Common myeloid progenitor, CD34-positive (primary cell): ENCODE measurements around the gene PLPPR3.
"Not testable (repeated sequence)": the region's sequence is repeated elsewhere in the genome, so short reads cannot be mapped to it uniquely, and the experiment has no call there.

Experiments
- CTCF ChIA-PET: fragments of 350-600 bp; sonication (Branson Sonifier 250); formaldehyde crosslinking; loops from one replicate; lab custom pipeline; 2021; ENCODE audit warnings: antibody characterized with exemption; lab: Charles Lee
- POLR2A ChIA-PET: fragments of 350-600 bp; sonication (Branson Sonifier 250); formaldehyde crosslinking; loops from one replicate; lab custom pipeline; 2021; ENCODE audit warnings: antibody characterized with exemption; lab: Charles Lee
- DNase-seq, 3 donors: peaks; one replicate each; pipeline versions ENCODE4 v3.0.0 to v3.0.0-alpha.2; 2013
- H3K27ac ChIP-seq, 2 experiments: 1 replicate in 1 of 2; 2 replicates in 1 of 2; pipeline ENCODE4 v1.7.0; 2013; ENCODE audit warnings: inconsistent platforms in 2 of 2, low read length in 2 of 2, mild to moderate bottlenecking in 2 of 2, low read depth in 1 of 2, moderate library complexity in 1 of 2; ENCODE audit not compliant: severe bottlenecking in 2 of 2, insufficient read depth in 1 of 2, poor library complexity in 1 of 2
- H3K27me3 ChIP-seq, 5 experiments: replicated peaks in 2 of 5; 1 replicate in 3 of 5; 2 replicates in 2 of 5; pipeline versions ENCODE4 v1.6.1 to v1.7.0; 2013; ENCODE audit warnings: low read length in 4 of 5, mild to moderate bottlenecking in 2 of 5, moderate library complexity in 2 of 5, inconsistent platforms in 1 of 5; ENCODE audit not compliant: insufficient read depth in 5 of 5, control insufficient read depth in 4 of 5
- H3K36me3 ChIP-seq, 4 experiments: 1 replicate in 2 of 4; 2 replicates in 2 of 4; pipeline versions ENCODE4 v1.6.1 to v1.7.0; 2013; ENCODE audit warnings: low read length in 3 of 4, control low read depth in 1 of 4, mild to moderate bottlenecking in 1 of 4; ENCODE audit not compliant: control insufficient read depth in 4 of 4, insufficient read depth in 4 of 4
- H3K4me1 ChIP-seq, 4 experiments: 1 replicate in 3 of 4; 2 replicates in 1 of 4; pipeline versions ENCODE4 v1.6.1 to v1.7.1; 2013; ENCODE audit warnings: low read length in 3 of 4, mild to moderate bottlenecking in 3 of 4, control low read depth in 1 of 4, inconsistent platforms in 1 of 4, moderate library complexity in 1 of 4; ENCODE audit not compliant: control insufficient read depth in 4 of 4, insufficient read depth in 4 of 4; ENCODE audit errors: control extremely low read depth in 1 of 4
- H3K4me3 ChIP-seq, 7 experiments: 1 replicate in 4 of 7; 2 replicates in 3 of 7; pipeline versions ENCODE4 v1.5.1 to v1.7.0; 2013; ENCODE audit warnings: mild to moderate bottlenecking in 7 of 7, low read length in 6 of 7, moderate library complexity in 6 of 7, inconsistent platforms in 2 of 7, low read depth in 2 of 7, control low read depth in 1 of 7; ENCODE audit not compliant: insufficient read depth in 4 of 7, control insufficient read depth in 1 of 7; ENCODE audit errors: extremely low read depth in 1 of 7
- H3K9me3 ChIP-seq, 5 experiments: 1 replicate in 4 of 5; 2 replicates in 1 of 5; pipeline versions ENCODE4 v1.6.1 to v1.7.1; 2013; ENCODE audit warnings: low read length in 4 of 5, mild to moderate bottlenecking in 2 of 5, inconsistent platforms in 1 of 5, low read depth in 1 of 5, moderate library complexity in 1 of 5; ENCODE audit not compliant: control insufficient read depth in 4 of 5, insufficient read depth in 2 of 5; ENCODE audit errors: control extremely low read depth in 1 of 5
- WGBS: methylation state at CpG from one replicate; pipeline ENCODE4 v1.1.5; 2013; ENCODE audit not compliant: insufficient coverage; 5-methylcytosine and 5-hydroxymethylcytosine counted together

PLPPR3 gene

DNA sequence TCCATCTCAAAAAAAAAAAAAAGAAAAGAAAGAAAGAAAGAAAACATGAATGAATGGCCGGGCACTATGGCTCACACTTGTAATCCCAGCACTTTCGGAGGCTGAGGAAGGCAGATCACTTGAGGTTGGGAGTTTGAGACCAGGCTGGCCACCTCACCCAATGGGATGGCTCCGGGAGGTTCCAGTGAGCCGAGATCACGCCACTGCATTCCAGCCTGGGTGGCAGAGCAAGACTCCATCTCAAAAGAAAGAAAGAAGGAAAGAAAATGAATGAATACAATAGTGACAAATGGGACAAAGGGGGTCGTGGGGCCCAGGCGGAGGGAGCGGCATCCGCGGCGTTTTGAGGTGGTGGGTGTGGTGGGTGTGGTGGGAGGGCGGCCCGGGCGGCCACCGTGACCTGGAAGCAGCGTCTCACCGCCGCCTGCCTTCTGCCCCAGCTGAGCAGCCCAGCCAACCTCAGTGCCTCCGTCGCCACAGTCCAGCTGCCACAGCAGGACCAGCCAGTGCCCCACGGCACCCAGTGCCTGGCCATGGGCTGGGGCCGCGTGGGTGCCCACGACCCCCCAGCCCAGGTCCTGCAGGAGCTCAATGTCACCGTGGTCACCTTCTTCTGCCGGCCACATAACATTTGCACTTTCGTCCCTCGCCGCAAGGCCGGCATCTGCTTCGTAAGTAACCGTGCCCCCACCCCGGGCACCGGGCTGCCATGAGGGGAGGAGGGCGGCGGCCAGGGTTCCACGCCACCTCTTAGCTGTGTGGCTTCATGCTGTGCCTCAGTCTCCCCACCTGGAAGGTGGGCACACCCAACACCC is 24.2 kb upstream of the PLPPR3 start:
- Histone ChIP-seq H3K36me3 (no peaks in the 10 kb centered on the region), H3K9me3 (no peaks in the 10 kb centered on the region), H3K4me3 (no peak overlapping the region), H3K4me1 (peaks cover 0 to 18% (median 9%) of the 10 kb centered on the region in 4 experiments), H3K27me3 (peaks cover 3 to 77% (median 13%) of the 10 kb centered on the region in 5 experiments), H3K27ac (no peak overlapping the region)
- POLR2A ChIA-PET: no interaction called here
- whole genome bisulfite sequencing: 82% methylated on average over 30 of the region's 37 CpGs
- CTCF ChIA-PET: interaction anchor here (1.2 kb wide), 1 partner anchor 88 kb away, joined by 3 read pairs; no protein-coding TSS in a partner anchor
- no peak for DNase-seq

DNA sequence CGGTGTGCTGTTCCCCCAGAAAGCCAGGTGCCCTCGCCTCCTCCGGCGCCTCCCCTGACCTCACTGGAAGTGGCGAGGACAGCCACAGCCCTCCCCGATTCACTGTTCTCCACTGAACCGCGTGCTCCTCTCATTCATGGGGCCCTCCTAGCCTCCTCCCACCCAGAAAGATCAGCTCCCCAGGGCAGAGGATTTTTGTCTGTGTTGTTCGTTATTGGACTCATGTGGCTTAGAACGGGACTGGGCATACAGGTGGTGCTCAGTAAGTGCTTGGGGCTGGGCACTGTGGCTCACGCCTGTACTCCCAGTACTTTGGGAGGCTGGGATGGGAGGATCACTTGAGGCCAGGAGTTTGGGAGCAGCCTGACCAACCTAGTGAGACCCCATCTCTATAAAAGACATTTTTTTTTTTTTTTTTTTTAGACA is 22.8 kb upstream of the PLPPR3 start:
- Histone ChIP-seq H3K36me3 (no peaks in the 10 kb centered on the region), H3K4me1 (peaks cover 0 to 12% (median 8%) of the 10 kb centered on the region in 4 experiments), H3K27me3 (peaks cover 3 to 70% (median 9%) of the 10 kb centered on the region in 5 experiments), H3K27ac (no peak overlapping the region), H3K4me3 (no peak overlapping the region), H3K9me3 (no peaks in the 10 kb centered on the region)
- DNase-seq: peak in 2 of 3 donors; percentile 40 to 64
- ChIA-PET CTCF (no interaction called here), POLR2A (no interaction called here)
- 60% methylated on average over 1 of the region's 11 CpGs for WGBS

DNA sequence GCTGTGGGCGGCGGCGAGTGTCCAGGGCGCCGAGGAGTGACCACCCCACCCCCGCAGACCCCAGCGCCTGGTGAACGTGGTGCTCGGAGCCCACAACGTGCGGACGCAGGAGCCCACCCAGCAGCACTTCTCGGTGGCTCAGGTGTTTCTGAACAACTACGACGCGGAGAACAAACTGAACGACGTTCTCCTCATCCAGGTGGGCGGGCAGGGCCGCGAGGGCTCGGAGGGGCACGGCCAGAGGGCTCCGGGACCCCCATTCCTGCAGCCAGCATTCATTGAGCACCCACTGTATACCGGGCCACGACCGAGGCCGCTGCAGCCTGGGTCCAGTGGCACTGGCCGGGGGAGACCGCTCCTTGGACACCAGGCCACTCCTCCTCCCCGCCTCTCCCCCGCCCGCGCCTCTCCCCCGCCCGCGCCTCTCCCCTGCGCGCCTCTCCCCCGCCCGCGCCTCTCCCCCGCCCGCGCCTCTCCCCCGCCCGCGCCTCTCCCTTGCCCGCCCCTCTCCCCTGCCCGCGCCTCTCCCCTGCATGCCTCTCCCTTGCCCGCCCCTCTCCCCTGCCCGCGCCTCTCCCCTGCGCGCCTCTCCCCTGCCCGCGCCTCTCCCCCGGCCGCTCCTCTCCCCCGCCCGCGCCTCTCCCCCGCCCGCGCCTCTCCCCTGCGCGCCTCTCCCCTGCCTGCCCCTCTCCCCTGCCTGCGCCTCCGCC is 22.2 kb upstream of the PLPPR3 start:
- Histone ChIP-seq H3K4me3 (no peak overlapping the region), H3K4me1 (peaks cover 0 to 12% (median 8%) of the 10 kb centered on the region in 4 experiments), H3K27ac (no peak overlapping the region), H3K36me3 (no peaks in the 10 kb centered on the region), H3K9me3 (no peaks in the 10 kb centered on the region), H3K27me3 (peaks cover 3 to 67% (median 9%) of the 10 kb centered on the region in 5 experiments)
- no peak for DNase-seq
- ChIA-PET CTCF (interaction anchor here (1.2 kb wide), 1 partner anchor 73 kb away, joined by 3 read pairs; no protein-coding TSS in a partner anchor), POLR2A (no interaction called here)
- 11% methylated on average over 29 of the region's 70 CpGs for WGBS

DNA sequence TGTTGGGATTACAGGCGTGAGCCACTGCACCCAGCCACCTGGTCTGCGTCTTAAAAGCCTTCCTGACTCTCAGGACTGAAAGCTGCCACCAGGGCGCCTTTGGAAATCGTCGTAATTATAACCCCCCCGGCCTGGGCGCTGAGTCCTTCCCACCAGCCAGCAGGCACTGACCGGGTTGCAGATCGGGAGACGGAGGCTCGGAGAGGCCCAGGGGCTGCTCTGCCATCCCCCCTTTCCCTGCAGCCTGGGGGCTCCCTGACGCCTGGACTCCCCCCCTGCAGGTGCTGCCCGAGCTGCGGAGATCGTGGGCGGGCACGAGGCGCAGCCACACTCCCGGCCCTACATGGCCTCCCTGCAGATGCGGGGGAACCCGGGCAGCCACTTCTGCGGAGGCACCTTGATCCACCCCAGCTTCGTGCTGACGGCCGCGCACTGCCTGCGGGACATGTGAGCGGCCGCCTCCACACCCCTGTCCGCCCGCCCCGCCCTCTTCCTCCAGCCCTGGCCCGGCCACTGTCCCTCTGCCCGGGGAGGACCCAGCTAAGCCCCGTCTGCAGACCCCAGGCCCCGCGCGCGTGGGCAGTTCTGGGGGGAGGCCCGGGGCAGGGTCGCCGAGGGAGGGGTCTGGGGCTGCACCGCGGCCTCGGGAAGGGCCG is 21.6 kb upstream of the PLPPR3 start:
- ChIA-PET POLR2A (no interaction called here), CTCF (interaction anchor here (1.2 kb wide), 1 partner anchor 73 kb away, joined by 3 read pairs; no protein-coding TSS in a partner anchor)
- H3K27ac ChIP-seq: no peak overlapping the region
- H3K4me1 ChIP-seq: peaks cover 0 to 12% (median 9%) of the 10 kb centered on the region in 4 experiments
- no peaks in the 10 kb centered on the region for H3K9me3 ChIP-seq
- peaks cover 3 to 61% (median 8%) of the 10 kb centered on the region in 5 experiments for H3K27me3 ChIP-seq
- DNase-seq: peak in 1 of 3 donors; percentile 51
- H3K36me3 ChIP-seq: no peaks in the 10 kb centered on the region
- H3K4me3 ChIP-seq: peak overlapping the region in 1 of 7 experiments; percentile 19
- 1% methylated on average over 32 of the region's 46 CpGs for WGBS

DNA sequence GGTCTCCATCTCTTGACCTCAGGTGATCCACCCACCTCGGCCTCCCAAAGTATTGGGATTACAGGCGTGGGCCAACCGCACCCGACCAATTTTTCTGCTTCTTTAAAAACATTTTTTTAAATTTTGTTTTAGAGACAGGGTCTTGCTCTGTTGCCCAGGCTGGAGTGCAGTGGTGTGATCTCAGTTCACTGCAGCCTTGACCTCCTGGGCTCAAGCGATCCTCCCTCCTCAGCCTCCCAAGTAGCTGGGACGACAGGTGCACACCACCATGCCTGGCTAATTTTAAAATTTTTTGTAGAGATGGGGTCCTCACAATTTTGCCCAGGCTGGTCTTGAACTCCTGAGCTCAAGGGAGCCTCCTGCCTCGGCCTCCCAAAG is 21.0 kb upstream of the PLPPR3 start:
- WGBS: 77% methylated on average over 3 of the region's 7 CpGs
- Histone ChIP-seq H3K4me1 (peaks cover 0 to 12% (median 9%) of the 10 kb centered on the region in 4 experiments), H3K27me3 (peaks cover 3 to 56% (median 7%) of the 10 kb centered on the region in 5 experiments)
- DNase-seq, H3K36me3 ChIP-seq, POLR2A ChIA-PET, H3K4me3 ChIP-seq, H3K9me3 ChIP-seq, H3K27ac ChIP-seq: not testable (repeated sequence)
- CTCF ChIA-PET: interaction anchor here (1.2 kb wide), 1 partner anchor 72 kb away, joined by 3 read pairs; no protein-coding TSS in a partner anchor

DNA sequence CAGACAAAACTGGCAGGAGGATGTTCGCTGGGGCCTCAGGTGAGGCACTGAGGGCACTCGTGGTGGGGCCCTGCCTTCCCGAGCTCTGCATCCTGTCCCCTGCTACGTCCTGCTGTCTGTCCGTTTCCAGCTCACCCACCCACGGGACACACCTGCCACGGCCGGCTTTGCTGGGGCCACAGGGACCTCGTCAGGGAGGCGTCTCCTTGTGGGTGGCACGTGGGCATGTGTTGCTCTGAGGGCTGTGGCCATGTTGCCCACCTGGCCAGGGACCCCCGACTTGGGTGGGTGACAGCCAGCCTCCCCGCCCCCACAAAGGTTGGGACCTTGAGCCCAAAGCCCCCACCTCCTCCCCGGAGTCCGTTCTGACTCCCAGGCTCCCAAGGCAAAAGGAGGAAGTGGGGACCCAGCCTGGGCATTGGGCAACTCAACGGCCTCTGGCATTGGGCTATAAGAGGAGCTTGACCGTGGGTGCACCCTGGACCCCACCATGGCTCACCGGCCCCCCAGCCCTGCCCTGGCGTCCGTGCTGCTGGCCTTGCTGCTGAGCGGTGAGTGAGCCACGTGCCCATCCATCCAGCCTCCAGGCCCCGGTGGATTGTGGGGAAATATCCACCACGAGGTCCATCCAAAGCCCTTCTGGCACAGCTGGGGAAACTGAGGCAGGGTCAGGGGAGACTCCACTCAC is 18.9 kb upstream of the PLPPR3 start, which contains the start of gene PRTN3:
Gene PRTN3 (plus strand): TSS at position 481 of the 688 bp plus-strand sequence. CDS start 10 bp downstream, at position 491.
- Histone ChIP-seq H3K27ac (no peak within 1 kb of the TSS), H3K4me3 (no peak within 1 kb of the TSS), H3K36me3 (no peaks in the 10 kb centered on the region), H3K4me1 (peaks cover 0 to 17% (median 12%) of the 10 kb centered on the region in 4 experiments), H3K27me3 (peaks cover 0 to 49% (median 4%) of the 10 kb centered on the region in 5 experiments), H3K9me3 (no peaks in the 10 kb centered on the region)
- DNase-seq: no peak
- POLR2A ChIA-PET: no interaction called here
- WGBS: 75% methylated on average over 16 of the region's 24 CpGs
- CTCF ChIA-PET: interaction anchor here (0.9 to 2.0 kb wide), 5 partner anchors 10 to 83 kb away, joined by 3 to 11 read pairs (median 4); no protein-coding TSS in a partner anchor
